ENCODE measurements around the gene NQO2. TPM values are rescaled to one million over a fixed set of nuclear protein-coding genes. Genes with fewer than 3 reads are reported as not detected.

Gene NQO2
- total RNA-seq, 6 donors from 2014 or later: 10.6 to 34.3 (median 18.6) TPM

GRCh38 chr6:3033652-3034051 is 34.0 kb downstream of the NQO2 start:
- no peak for DNase-seq
- H3K4me3 ChIP-seq: no peak overlapping the region
- no peak for ATAC-seq (ENCODE audit: low FRiP score in 2 of 2)
- no peaks in the 10 kb centered on the region for H3K36me3 ChIP-seq
- H3K27ac ChIP-seq: no peak overlapping the region
- no peaks in the 10 kb centered on the region for H3K27me3 ChIP-seq
- no peaks in the 10 kb centered on the region for H3K9me3 ChIP-seq
- H3K4me1 ChIP-seq: no peaks in the 10 kb centered on the region
- no peak for TF ChIP-seq POLR2A (IDR thresholded peaks at IDR 0.05)
- no peak for TF ChIP-seq CTCF (IDR thresholded peaks at IDR 0.05)
- no peak for TF ChIP-seq POLR2AphosphoS5 (IDR thresholded peaks at IDR 0.05)
- no peak for TF ChIP-seq EP300 (IDR thresholded peaks at IDR 0.05)
- WGBS, 2 donors: 96 to 97% methylated on average over 5 of the region's 5 CpGs

GRCh38 chr6:3035397-3035796 is 35.7 kb downstream of the NQO2 start:
- 66 to 75% methylated on average over 5 of the region's 5 CpGs for WGBS, 2 donors
- no peak overlapping the region for H3K27ac ChIP-seq
- no peak overlapping the region for H3K4me3 ChIP-seq
- H3K9me3 ChIP-seq: no peaks in the 10 kb centered on the region
- H3K4me1 ChIP-seq: no peaks in the 10 kb centered on the region
- no peak for TF ChIP-seq EP300 (IDR thresholded peaks at IDR 0.05)
- no peak for TF ChIP-seq CTCF (IDR thresholded peaks at IDR 0.05)
- no peak for TF ChIP-seq POLR2AphosphoS5 (IDR thresholded peaks at IDR 0.05)
- TF ChIP-seq POLR2A (IDR thresholded peaks at IDR 0.05): no peak
- H3K36me3 ChIP-seq: no peaks in the 10 kb centered on the region
- DNase-seq (no peak), ATAC-seq (ENCODE audit: low FRiP score in 2 of 2) (no peak)
- H3K27me3 ChIP-seq: no peaks in the 10 kb centered on the region

GRCh38 chr6:3036861-3037637 is 37.4 kb downstream of the NQO2 start:
- Histone ChIP-seq H3K4me3 (no peak overlapping the region), H3K4me1 (no peaks in the 10 kb centered on the region), H3K27ac (peak overlapping the region in 1 of 4 donors; percentile 35), H3K36me3 (no peaks in the 10 kb centered on the region), H3K27me3 (no peaks in the 10 kb centered on the region), H3K9me3 (no peaks in the 10 kb centered on the region)
- ATAC-seq (ENCODE audit: low FRiP score in 2 of 2) (peak in 1 of 2 donors; percentile 16), DNase-seq (no peak)
- no peak for TF ChIP-seq CTCF (IDR thresholded peaks at IDR 0.05)
- no peak for TF ChIP-seq EP300 (IDR thresholded peaks at IDR 0.05)
- no peak for TF ChIP-seq POLR2A (IDR thresholded peaks at IDR 0.05)
- no peak for TF ChIP-seq POLR2AphosphoS5 (IDR thresholded peaks at IDR 0.05)
- WGBS, 2 donors: 78 to 81% methylated on average over 19 of the region's 19 CpGs

GRCh38 chr6:3037638-3038365 is 38.1 kb downstream of the NQO2 start:
- H3K27ac ChIP-seq: peak overlapping the region in 1 of 4 donors; percentile 35
- H3K9me3 ChIP-seq: no peaks in the 10 kb centered on the region
- no peaks in the 10 kb centered on the region for H3K36me3 ChIP-seq
- H3K27me3 ChIP-seq: no peaks in the 10 kb centered on the region
- DNase-seq (no peak), ATAC-seq (ENCODE audit: low FRiP score in 2 of 2) (peak; percentile 40 to 41)
- H3K4me1 ChIP-seq: no peaks in the 10 kb centered on the region
- no peak overlapping the region for H3K4me3 ChIP-seq
- 38 to 47% methylated on average over 7 of the region's 7 CpGs for WGBS, 2 donors
- no peak for TF ChIP-seq CTCF (IDR thresholded peaks at IDR 0.05)
- TF ChIP-seq POLR2A (IDR thresholded peaks at IDR 0.05): no peak
- no peak for TF ChIP-seq EP300 (IDR thresholded peaks at IDR 0.05)
- no peak for TF ChIP-seq POLR2AphosphoS5 (IDR thresholded peaks at IDR 0.05)
